Right renal pelvis (tissue), 4 donors: ENCODE measurements around the gene SYNPO2L. TPM values are rescaled to one million over a fixed set of nuclear protein-coding genes. Genes with fewer than 3 reads are reported as not detected.
A peak's percentile ranks its signal among the peaks of the same experiment; 100 is the strongest.

Source experiments
- DNase-seq, 4 donors: peaks; one replicate each; pipeline ENCODE4 v3.0.0-alpha.2; 2013; ENCODE audit warnings: low read depth in 4 of 4, low spot score in 3 of 4, missing footprints in 1 of 4
- polyA plus RNA-seq, 4 donors: library from polyadenylated mRNA; unstranded; fragments of 120-200 nt; gene quantifications; one replicate each; pipeline ENCODE4 v1.2.1, GENCODE V29; 2013; ENCODE audit not compliant: insufficient read length in 4 of 4

Gene SYNPO2L
- polyA plus RNA-seq, 4 donors: 0.21 to 0.28 (median 0.25) TPM

GRCh38 chr10:73649876-73650536 lies 5.8 kb downstream of the SYNPO2L start:
- no peak for DNase-seq

- no peak for DNase-seq
Measured at GRCh38 chr10:73648975-73649829, 6.6 kb downstream of the SYNPO2L start.

- DNase-seq: no peak
Measured at GRCh38 chr10:73647875-73648651, 7.8 kb downstream of the SYNPO2L start.

GRCh38 chr10:73647211-73647874 lies 8.5 kb downstream of the SYNPO2L start:
- peak in 3 of 4 donors; percentile 54 to 73 (median 54) for DNase-seq

GRCh38 chr10:73646598-73647041 lies 9.2 kb downstream of the SYNPO2L start:
- DNase-seq: no peak

GRCh38 chr10:73645251-73645650 lies 10.6 kb downstream of the SYNPO2L start:
- no peak for DNase-seq

GRCh38 chr10:73644767-73645166 lies 11.1 kb downstream of the SYNPO2L start:
- no peak for DNase-seq

- DNase-seq: peak in 2 of 4 donors; percentile 50 to 57
Measured at GRCh38 chr10:73644015-73644743, 11.7 kb downstream of the SYNPO2L start.

- DNase-seq: no peak
Measured at GRCh38 chr10:73643362-73643761, 12.5 kb downstream of the SYNPO2L start.

- no peak for DNase-seq
Measured at GRCh38 chr10:73641328-73642060, 14.3 kb downstream of the SYNPO2L start, which contains the start of gene MYOZ1. Gene MYOZ1 (minus strand): TSS chr10:73641474. CDS start chr10:73640017, 1,457 bp downstream.

- DNase-seq: no peak
Measured at GRCh38 chr10:73639286-73639685, 16.5 kb downstream of the SYNPO2L start.

- DNase-seq: no peak
Measured at GRCh38 chr10:73635781-73636180, 20.0 kb downstream of the SYNPO2L start.

GRCh38 chr10:73634421-73634820 lies 21.4 kb downstream of the SYNPO2L start:
- DNase-seq: no peak

- no peak for DNase-seq
Measured at GRCh38 chr10:73629165-73629564, 26.7 kb downstream of the SYNPO2L start.

GRCh38 chr10:73628405-73628804 lies 27.4 kb downstream of the SYNPO2L start:
- no peak for DNase-seq

- no peak for DNase-seq
Measured at GRCh38 chr10:73627300-73627699, 28.5 kb downstream of the SYNPO2L start.

GRCh38 chr10:73625884-73626752 lies 29.7 kb downstream of the SYNPO2L start:
- peak; percentile 95 to 98 (median 98) for DNase-seq
